Spleen (tissue), 7 donors: ENCODE data around the gene KRTAP4-12.
"Not testable (repeated sequence)": the region's sequence is repeated elsewhere in the genome, so short reads cannot be mapped to it uniquely, and the experiment has no call there.

Source experiments
- CTCF ChIP-seq, 11 experiments: fragments of 200-600 bp in 7 of 11; fragments of 450-650 bp in 4 of 11; sonication (generic) in 4 of 11; IDR thresholded peaks in 8 of 11; conservative IDR thresholded peaks in 3 of 11; 1 replicate in 7 of 11; 2 replicates in 4 of 11; pipeline versions ENCODE4 v1.4.0 to v1.8.0; 2016 to 2021; ENCODE audit warnings: antibody characterized with exemption in 11 of 11, inconsistent platforms in 4 of 11, mild to moderate bottlenecking in 1 of 11
- POLR2A ChIP-seq, 3 donors: fragments of 450-650 bp; IDR thresholded peaks; one replicate each; pipeline ENCODE4 v1.5.1; 2017; ENCODE audit warnings: antibody characterized with exemption in 3 of 3, mild to moderate bottlenecking in 1 of 3
- donor health status: DM: no; HTN: no; CAD: no; lungs with moderate emphysema.
- donor health status: DM: no; HTN: no; CAD: no.
- donor health status: DM: no; HTN: no; CAD: no.

- TF ChIP-seq POLR2A (IDR thresholded peaks at IDR 0.05); CTCF (IDR thresholded peaks at IDR 0.05 in 8 of 11, conservative IDR thresholded peaks at IDR 0.05 in 3 of 11): not testable (repeated sequence)
Observed at GRCh38 chr17:41160190-41160589, 36.2 kb upstream of the KRTAP4-12 start.
